Fibroblast of skin of left quadriceps (primary cell): Measurements from ENCODE around the gene ZNF746.
A peak's percentile ranks its signal among the peaks of the same experiment; 100 is the strongest.
"Not testable (repeated sequence)": the region's sequence is repeated elsewhere in the genome, so short reads cannot be mapped to it uniquely, and the experiment has no call there.

Experiments used
- DNase-seq, 2 experiments: peaks; one replicate each; pipeline ENCODE4 v3.0.0-alpha.2; 2013; ENCODE audit warnings: low read depth in 2 of 2

Gene ZNF746

DNA sequence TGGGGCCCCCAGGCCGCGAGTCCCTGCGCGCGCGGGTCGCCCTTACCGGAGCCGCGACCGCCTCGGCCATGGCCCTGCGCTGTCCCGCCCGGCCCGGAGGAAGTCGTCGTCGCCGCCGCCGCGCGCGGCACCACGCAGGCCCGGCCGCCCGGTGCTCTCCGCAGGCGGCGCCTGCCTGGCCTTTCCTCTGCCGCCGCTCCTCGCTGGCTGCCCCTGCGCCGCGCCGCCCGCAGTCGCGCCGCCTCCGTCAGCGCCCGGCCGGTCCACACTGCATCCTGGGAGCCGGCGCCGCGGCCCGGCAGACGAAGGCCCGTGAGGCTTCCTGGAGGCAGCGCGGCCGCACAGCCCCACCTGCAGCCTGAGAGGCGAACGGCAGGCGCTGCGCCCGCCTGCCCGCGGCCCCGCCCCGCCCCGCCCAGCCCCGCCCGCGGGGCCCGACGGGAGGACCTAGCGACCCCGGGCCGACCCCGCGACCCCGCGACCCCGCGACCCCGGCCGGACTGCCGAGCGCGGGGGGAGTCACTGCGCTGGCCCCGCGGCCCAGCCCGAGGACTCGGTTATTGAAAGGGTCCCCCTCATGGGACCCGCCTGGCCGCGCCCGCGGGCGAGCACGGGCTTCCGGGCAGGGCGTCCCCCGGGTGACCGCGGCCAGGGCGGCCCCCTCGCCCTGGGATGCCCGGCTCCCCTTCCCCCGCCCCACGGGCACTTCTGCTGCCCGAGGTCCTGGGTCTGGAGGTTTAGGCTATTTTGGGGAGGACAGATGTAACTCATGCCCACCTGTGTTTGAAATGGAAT, at the start of gene ZNF746:
ZNF746 (minus strand) TSS at position 343 of the 795 bp plus-strand sequence; CDS start at position 70, 273 bp downstream.
- DNase-seq: peak; percentile 49 to 51

DNA sequence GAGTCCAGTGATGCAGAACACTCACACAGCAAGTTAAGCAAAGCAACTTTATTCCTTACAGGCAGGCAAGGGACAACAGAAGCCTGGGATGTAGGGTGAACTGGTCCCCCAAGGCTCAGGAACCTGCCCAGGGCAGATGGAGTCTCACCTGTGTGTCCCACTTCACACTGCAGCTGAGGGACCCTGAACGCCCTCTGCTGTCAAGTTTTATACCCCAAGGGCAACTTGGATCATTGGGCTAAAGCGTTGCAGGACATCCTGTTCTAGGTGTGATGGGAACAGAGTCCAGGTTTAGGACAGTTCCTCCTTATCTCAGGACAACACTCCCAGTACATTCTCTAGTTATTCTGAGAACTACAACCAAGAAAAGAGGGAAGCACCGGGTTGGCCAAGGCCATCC, 49.5 kb upstream of the ZNF746 start:
- no peak for DNase-seq

GRCh38 chr7:149546331-149546730, 48.7 kb upstream of the ZNF746 start:
- DNase-seq: no peak

DNA sequence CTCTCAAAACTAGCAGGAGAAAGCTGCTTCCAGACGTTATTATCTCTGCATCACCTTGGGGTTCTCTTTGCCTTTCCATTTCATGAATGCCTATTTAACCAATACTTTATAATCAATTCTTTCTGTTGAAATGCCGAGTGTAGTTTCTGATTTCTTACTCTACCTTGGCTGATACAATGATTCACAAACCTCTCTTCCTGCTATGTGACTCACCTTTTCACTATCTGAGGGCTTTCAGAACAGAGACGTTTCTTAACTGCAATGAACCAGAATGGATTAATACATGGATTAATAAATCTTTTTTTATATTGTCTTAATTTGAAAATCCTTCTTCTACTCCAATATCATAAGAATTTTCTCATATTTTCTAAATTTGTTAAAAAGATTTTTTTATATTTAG, 46.4 kb upstream of the ZNF746 start:
- DNase-seq: no peak

GRCh38 chr7:149532654-149533053, 35.0 kb upstream of the ZNF746 start:
- no peak for DNase-seq

GRCh38 chr7:149529136-149529718, 31.6 kb upstream of the ZNF746 start:
- no peak for DNase-seq

- no peak for DNase-seq
Measured at GRCh38 chr7:149527414-149527813, 29.8 kb upstream of the ZNF746 start.

DNA sequence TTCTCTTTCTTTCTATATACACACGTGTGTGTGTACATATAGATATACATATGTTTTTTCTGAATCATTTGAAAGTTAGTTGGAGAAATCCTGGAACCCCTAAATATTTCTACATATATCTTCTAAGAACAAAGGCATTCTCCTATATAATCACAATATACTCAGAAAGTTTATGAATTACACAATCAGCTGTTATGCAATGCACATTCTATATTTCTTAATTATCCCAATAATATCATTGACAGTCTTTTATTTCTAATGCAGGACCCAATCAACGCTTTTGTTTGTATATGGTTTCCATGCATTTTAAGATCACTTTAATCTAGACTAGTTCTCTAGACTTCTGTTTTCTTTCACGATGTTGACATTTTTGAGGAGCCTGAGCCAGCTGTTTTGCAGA, 27.7 kb upstream of the ZNF746 start:
- DNase-seq: no peak

GRCh38 chr7:149524394-149524793, 26.8 kb upstream of the ZNF746 start:
- no peak for DNase-seq

GRCh38 chr7:149510248-149510647, 12.6 kb upstream of the ZNF746 start:
- no peak for DNase-seq

- no peak for DNase-seq
Measured at GRCh38 chr7:149509774-149510173, 12.2 kb upstream of the ZNF746 start.

GRCh38 chr7:149505551-149505950, 7.9 kb upstream of the ZNF746 start:
- DNase-seq: no peak

DNA sequence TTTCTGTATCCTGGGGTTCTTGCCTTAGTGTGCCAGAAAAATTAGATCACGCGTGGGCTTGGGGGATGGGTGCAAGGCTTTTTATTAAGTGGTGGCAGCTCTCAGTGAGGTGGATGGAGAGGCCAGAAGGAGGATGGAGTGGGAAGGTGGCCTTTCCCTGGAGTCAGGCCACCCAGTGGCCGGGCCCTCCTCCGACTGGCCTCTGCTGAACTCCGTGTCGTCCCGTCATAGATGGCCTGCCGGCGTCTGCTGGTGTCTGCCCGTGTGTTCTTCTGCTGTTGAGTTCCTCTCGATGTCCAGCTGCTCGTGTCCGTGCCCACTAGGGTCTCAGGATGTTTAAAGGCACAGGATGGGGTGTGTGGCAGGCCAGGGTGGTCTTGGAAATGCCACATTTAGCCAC, 4.0 kb upstream of the ZNF746 start:
- no peak for DNase-seq

DNA sequence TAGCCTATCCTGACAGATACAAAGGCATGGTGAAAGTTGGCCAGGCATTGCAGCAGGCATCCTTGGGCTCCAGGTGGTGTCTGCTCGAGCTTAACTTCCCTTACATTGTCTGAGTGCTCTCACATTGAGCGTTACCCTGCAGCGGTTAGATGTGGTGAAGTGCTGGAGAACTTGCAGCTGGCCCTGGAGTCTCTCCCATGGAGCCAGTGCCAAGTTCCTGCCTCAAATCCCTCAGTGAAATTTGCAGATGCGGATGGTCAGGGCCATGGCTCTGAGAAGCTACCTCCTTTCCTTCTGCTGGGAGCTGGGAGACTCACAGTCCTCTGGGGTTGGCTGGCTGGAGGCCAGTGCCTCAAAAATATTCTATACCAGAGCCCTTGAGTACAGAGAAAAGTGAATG, 3.3 kb upstream of the ZNF746 start:
- DNase-seq: no peak

- DNase-seq: no peak
Measured at GRCh38 chr7:149500201-149500600, 2.6 kb upstream of the ZNF746 start.

GRCh38 chr7:149498811-149499210, 1.2 kb upstream of the ZNF746 start:
- DNase-seq: no peak

- DNase-seq: peak in 1 of 2 experiments; percentile 3
Measured at GRCh38 chr7:149496642-149497391, 792 bp downstream of the ZNF746 start.

DNA sequence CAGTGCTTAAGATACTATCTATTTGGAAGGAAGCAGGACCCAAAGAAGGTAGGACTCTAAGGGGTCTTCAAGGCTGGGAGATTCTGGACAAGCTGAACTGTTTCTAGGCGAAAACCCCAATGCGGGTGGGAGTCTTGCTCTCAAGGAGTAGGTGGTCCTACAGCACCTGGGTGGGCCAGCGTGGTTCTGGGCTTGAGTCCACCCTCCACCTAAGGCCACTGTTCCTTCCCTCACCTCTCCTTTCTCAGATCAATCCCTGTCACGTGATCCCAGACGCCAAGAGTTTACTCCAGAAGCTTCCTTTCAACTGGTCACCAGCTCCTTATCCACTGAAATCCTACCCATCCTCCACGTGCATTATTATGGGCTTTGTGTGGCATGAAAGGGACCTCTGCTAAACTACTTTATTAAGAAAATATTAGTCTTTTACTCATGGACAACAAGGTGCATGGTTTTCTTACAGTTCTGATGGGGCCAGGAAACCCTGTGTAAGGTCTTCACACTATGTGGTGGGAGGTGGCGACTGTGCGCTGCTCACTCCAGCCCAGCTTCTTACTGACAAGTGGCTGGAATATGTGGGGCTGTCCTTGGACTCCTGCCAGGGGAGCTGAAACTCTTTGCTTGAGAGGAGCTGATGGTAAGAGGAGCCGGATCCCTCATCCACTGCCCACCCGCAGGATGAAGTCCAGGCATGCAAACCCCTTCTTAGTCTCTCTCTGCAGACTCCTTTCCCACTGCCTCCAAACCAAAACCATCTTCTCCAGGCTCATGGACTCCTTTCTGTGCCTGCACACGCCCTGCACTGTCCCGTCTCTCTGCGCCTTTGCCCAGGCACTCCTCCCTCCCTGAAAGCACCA, 1.6 kb downstream of the ZNF746 start:
- DNase-seq: peak; percentile 58 to 59

- DNase-seq: no peak
Measured at GRCh38 chr7:149494738-149495368, 2.8 kb downstream of the ZNF746 start.

GRCh38 chr7:149493975-149494374, 3.6 kb downstream of the ZNF746 start:
- DNase-seq: not testable (repeated sequence)

GRCh38 chr7:149493366-149493765, 4.2 kb downstream of the ZNF746 start:
- no peak for DNase-seq
